Suprapubic skin (tissue), 4 donors: Measurements from ENCODE around the gene SH3GL2. TPM values are rescaled to one million over a fixed set of nuclear protein-coding genes. Genes with fewer than 3 reads are reported as not detected.

Experiments
- DNase-seq, 2 donors: peaks; one replicate each; pipeline ENCODE4 v3.0.0-alpha.2; 2019; ENCODE audit warnings: low spot score in 2 of 2
- H3K27ac ChIP-seq: fragments of 200-600 bp; sonication (generic); one replicate; pipeline ENCODE4 v1.5.1; 2019
- H3K27me3 ChIP-seq: fragments of 200-600 bp; sonication (generic); one replicate; pipeline ENCODE4 v1.5.1; 2019
- H3K36me3 ChIP-seq: fragments of 200-600 bp; sonication (generic); one replicate; pipeline ENCODE4 v1.5.1; 2019
- H3K4me1 ChIP-seq: fragments of 200-600 bp; sonication (generic); one replicate; pipeline ENCODE4 v1.5.1; 2019
- H3K4me3 ChIP-seq: fragments of 200-600 bp; sonication (generic); one replicate; pipeline ENCODE4 v1.5.1; 2019; ENCODE audit warnings: mild to moderate bottlenecking
- H3K9me3 ChIP-seq: fragments of 200-600 bp; sonication (generic); one replicate; pipeline ENCODE4 v1.5.1; 2019
- EP300 ChIP-seq: sonication (generic); formaldehyde crosslinking; IDR thresholded peaks from one replicate; pipeline ENCODE4 v1.6.1; 2017; ENCODE audit warnings: antibody characterized with exemption
- POLR2A ChIP-seq, 2 donors: fragments of 450-650 bp; IDR thresholded peaks; one replicate each; pipeline ENCODE4 v1.6.1; 2017; ENCODE audit warnings: antibody characterized with exemption in 2 of 2, mild to moderate bottlenecking in 2 of 2, moderate library complexity in 2 of 2
- POLR2AphosphoS5 ChIP-seq, 3 donors: sonication (generic); formaldehyde crosslinking; IDR thresholded peaks; one replicate each; pipeline ENCODE4 v1.6.1; 2017; ENCODE audit warnings: antibody characterized with exemption in 3 of 3
- WGBS: methylation state at CpG from one replicate; pipeline ENCODE4 v1.1.5; 2018; 5-methylcytosine and 5-hydroxymethylcytosine counted together
- total RNA-seq, 4 donors: library from RNA; depleted of rRNA; stranded (reverse); fragments of >200 nt; gene quantifications; one replicate each; pipeline ENCODE4 v1.1.0, GENCODE V29; 2016
- TF ChIP-seq, protein P1 (sequence below), 2 donors: fragments of 200-600 bp in 1 of 2; fragments of 450-650 bp in 1 of 2; sonication (generic) in 1 of 2; IDR thresholded peaks; one replicate each; pipeline ENCODE4 v1.5.1; 2016 to 2019; ENCODE audit warnings: antibody characterized with exemption in 2 of 2, mild to moderate bottlenecking in 1 of 2, moderate library complexity in 1 of 2

SH3GL2 gene
- total RNA-seq, 4 donors from 2014 or later, result not detected

DNA sequence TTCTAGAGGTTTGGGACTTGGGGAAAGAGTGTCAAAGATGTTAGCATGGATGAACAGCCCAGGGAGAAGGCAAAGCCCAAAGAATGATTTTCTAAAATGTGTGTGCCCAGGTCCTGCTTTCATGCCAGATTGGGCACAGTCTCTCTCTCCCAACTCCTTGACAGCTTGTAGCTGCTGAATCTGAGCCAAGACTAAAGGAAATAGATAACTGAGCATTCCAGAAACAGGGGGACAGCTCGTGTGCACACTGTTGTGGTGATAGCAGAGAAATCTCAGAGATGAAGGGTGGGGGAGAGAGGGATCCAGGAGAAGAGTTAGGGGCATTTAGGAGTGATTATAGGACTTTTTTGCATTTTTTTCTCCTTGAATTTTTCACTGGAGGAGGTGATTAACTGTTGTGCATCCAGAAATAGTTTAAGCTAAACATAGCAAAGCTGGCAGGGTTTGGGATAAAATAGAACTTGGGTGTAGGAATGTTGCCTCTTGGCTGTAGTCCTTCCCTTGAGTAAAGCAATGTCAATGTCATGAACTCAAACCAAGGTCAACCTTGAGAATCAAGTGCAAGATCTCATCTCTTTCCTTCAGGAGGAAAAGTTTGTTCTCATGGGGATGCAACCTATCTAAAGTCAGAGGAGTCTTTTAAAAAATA lies 245.9 kb downstream of the SH3GL2 start:
- H3K9me3 ChIP-seq, result no peaks in the 10 kb centered on the region
- TF ChIP-seq POLR2A (IDR thresholded peaks at IDR 0.05) (no peak), POLR2AphosphoS5 (IDR thresholded peaks at IDR 0.05) (no peak), EP300 (no peak)
- TF ChIP-seq, protein P1, sequence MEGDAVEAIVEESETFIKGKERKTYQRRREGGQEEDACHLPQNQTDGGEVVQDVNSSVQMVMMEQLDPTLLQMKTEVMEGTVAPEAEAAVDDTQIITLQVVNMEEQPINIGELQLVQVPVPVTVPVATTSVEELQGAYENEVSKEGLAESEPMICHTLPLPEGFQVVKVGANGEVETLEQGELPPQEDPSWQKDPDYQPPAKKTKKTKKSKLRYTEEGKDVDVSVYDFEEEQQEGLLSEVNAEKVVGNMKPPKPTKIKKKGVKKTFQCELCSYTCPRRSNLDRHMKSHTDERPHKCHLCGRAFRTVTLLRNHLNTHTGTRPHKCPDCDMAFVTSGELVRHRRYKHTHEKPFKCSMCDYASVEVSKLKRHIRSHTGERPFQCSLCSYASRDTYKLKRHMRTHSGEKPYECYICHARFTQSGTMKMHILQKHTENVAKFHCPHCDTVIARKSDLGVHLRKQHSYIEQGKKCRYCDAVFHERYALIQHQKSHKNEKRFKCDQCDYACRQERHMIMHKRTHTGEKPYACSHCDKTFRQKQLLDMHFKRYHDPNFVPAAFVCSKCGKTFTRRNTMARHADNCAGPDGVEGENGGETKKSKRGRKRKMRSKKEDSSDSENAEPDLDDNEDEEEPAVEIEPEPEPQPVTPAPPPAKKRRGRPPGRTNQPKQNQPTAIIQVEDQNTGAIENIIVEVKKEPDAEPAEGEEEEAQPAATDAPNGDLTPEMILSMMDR (IDR thresholded peaks at IDR 0.05), result no peak
- no peak for DNase-seq
- H3K4me1 ChIP-seq, result no peaks in the 10 kb centered on the region
- 3% methylated on average over 1 of the region's 1 CpG for WGBS
- H3K27me3 ChIP-seq, result no peaks in the 10 kb centered on the region
- no peak overlapping the region for H3K27ac ChIP-seq
- no peak overlapping the region for H3K4me3 ChIP-seq
- H3K36me3 ChIP-seq, result no peaks in the 10 kb centered on the region

DNA sequence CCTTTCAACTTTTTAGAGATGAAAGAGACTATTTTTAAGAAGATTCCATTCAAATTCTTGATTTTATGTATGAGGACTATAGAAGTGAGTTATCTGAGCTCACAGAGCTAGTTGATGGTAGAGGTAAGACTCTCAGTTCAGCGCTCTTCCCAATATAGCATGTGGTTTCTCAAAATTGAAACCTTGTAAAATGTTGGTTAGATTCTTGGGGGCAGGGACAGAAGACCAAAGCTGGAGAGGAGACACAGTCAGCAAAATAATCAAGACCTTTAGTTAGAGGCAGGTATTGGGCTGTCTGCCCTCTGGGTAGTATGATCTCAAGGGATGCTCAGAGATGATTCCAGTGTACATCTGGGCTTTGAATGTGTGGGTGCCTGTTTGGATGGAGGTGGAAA lies 246.4 kb downstream of the SH3GL2 start:
- DNase-seq, result no peak
- H3K4me3 ChIP-seq, result no peak overlapping the region
- no peak for TF ChIP-seq POLR2AphosphoS5 (IDR thresholded peaks at IDR 0.05)
- no peaks in the 10 kb centered on the region for H3K4me1 ChIP-seq
- no peaks in the 10 kb centered on the region for H3K36me3 ChIP-seq
- no peaks in the 10 kb centered on the region for H3K9me3 ChIP-seq
- 96% methylated on average over 1 of the region's 1 CpG for WGBS
- H3K27ac ChIP-seq, result no peak overlapping the region
- H3K27me3 ChIP-seq, result no peaks in the 10 kb centered on the region

DNA sequence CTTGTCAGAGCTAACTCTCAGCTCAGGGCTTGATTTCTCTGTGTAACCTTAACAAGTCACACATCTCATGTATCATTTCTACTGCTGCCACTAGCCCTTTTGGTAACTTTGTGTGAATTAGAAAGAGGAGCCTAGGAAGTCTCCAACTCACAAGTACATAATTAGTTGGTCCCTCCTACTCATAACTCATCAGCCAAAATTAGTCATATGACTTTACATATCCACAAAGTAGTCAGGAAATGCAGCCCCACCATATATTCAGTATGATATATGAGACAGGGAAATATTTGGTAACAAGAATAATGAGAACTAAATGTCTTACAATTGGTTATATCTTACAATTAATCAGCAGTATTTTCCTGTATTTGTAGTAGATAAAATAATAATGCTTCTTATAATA lies 250.2 kb downstream of the SH3GL2 start:
- TF ChIP-seq, protein P1 (IDR thresholded peaks at IDR 0.05), result no peak
- TF ChIP-seq POLR2A (IDR thresholded peaks at IDR 0.05) (no peak), POLR2AphosphoS5 (IDR thresholded peaks at IDR 0.05) (no peak), EP300 (no peak)
- Histone ChIP-seq H3K27me3 (no peaks in the 10 kb centered on the region), H3K36me3 (no peaks in the 10 kb centered on the region), H3K4me3 (no peak overlapping the region), H3K4me1 (no peaks in the 10 kb centered on the region), H3K9me3 (no peaks in the 10 kb centered on the region), H3K27ac (no peak overlapping the region)
- no peak for DNase-seq

DNA sequence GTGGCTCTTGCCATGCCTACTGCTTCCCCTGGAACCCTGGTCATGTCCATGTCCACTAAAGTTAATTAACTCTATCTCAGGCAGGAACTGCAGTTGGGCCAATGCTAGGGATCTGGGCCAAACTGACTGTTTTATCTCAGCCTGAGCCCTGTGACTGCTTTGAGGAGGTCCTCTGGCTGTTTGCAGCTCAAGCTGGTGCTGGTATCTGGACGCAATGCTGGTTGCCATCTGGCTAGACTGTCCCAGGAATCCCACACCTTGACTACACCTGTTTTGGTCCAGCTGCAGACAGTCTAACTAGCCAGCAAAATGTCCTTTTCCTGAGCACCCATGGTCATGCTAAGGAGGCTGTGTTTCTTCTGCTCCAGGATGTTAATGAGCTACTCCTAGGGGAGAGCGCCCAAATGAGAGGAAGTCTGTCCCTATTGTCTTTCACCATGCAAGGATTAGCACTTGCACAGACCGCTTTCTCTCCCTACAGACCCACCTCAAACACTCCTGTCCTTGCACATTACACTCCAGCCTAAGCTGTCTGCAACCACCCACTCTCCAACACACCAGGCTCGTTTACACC lies 251.0 kb downstream of the SH3GL2 start:
- TF ChIP-seq EP300 (no peak), POLR2AphosphoS5 (IDR thresholded peaks at IDR 0.05) (no peak), POLR2A (IDR thresholded peaks at IDR 0.05) (no peak)
- TF ChIP-seq, protein P1 (IDR thresholded peaks at IDR 0.05), result no peak
- 79% methylated on average over 4 of the region's 4 CpGs for WGBS
- no peak overlapping the region for H3K27ac ChIP-seq
- no peaks in the 10 kb centered on the region for H3K4me1 ChIP-seq
- no peak overlapping the region for H3K4me3 ChIP-seq
- no peaks in the 10 kb centered on the region for H3K36me3 ChIP-seq
- no peaks in the 10 kb centered on the region for H3K9me3 ChIP-seq
- no peak for DNase-seq
- no peaks in the 10 kb centered on the region for H3K27me3 ChIP-seq

DNA sequence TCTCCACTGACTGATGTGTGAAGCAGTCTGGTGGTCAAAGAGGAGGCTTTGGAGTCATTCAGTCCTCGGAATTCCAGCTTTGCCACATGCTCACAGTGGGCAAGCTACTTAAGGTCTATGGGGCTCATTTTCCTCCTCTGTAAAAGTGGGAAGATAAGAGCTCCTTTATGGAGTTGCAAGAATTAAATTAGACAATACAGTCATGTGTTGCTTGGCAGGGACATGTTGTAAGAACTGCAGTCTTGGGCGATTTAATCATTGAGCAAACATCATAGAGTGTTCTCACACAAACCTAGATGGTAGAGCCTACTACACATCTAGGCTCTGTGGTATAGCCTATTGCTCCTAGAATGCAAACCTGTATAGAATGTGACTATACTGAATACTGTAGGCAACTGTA lies 253.9 kb downstream of the SH3GL2 start:
- Histone ChIP-seq H3K9me3 (no peaks in the 10 kb centered on the region), H3K4me3 (no peak overlapping the region), H3K4me1 (no peaks in the 10 kb centered on the region), H3K27ac (no peak overlapping the region), H3K36me3 (no peaks in the 10 kb centered on the region), H3K27me3 (no peaks in the 10 kb centered on the region)
- TF ChIP-seq POLR2A (IDR thresholded peaks at IDR 0.05), result no peak
- no peak for DNase-seq
- WGBS, result 48% methylated on average over 2 of the region's 2 CpGs

DNA sequence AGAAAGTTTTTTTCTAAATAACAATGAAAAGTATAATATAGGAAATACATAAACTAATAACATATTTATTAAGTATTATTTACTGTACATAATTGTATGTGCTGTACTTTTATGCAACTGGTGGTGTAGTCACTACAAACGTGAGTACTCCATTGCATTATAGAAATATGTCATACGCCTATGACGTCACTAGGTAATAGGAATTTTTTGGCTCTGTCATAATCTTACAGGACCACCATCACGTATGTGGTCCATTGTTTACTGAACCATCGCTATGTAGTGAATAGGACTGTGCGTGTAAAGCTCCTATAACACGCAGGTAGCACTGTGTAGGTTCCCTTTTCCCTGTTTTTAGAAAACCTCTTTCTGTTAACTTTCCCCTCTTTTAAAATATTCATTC lies 255.0 kb downstream of the SH3GL2 start:
- Histone ChIP-seq H3K27ac (no peak overlapping the region), H3K4me3 (no peak overlapping the region), H3K4me1 (no peaks in the 10 kb centered on the region), H3K27me3 (no peaks in the 10 kb centered on the region), H3K36me3 (no peaks in the 10 kb centered on the region), H3K9me3 (no peaks in the 10 kb centered on the region)
- TF ChIP-seq, protein P1 (IDR thresholded peaks at IDR 0.05), result no peak
- no peak for TF ChIP-seq EP300
- no peak for TF ChIP-seq POLR2A (IDR thresholded peaks at IDR 0.05)
- TF ChIP-seq POLR2AphosphoS5 (IDR thresholded peaks at IDR 0.05), result no peak
- 92% methylated on average over 7 of the region's 7 CpGs for WGBS
- no peak for DNase-seq
